ENCODE data around the gene CD177. TPM values are rescaled to one million over a fixed set of nuclear protein-coding genes. Genes with fewer than 3 reads are reported as not detected.

The CD177 gene
- total and polyA plus RNA-seq, 2 donors (not counting 3 experiments of a cell fraction or from before 2014, with no cell fraction given) = 0.18 TPM; not detected in 1

DNA sequence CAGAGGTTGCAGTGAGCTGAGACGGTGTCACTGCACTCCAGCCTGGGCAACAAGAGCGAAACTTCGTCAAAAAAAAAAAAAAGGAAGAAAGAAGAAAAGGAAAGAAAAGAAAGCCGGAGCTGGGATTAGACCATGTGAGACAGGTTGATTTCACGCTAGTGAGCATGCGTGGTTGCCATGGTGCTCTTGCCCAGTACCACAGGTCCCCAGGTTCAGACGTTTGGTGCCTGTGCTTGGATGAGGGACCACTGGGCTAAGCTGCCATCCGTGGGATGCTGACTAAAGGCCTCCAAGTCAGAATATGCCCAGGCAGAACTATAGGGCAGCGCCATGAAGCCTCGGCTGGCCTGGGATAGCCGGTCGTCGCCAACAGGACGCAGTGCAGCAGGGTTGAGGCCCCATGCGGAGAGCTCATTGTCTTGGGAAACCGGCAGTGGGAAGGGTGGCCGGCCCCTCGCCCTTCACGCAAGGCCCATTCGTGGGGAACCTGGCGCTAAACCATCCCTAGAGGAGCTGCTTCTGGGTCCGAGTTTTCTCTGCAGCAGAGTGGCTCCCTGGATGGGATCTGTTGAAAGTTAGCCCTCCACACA, 54.0 kb downstream of the CD177 start:
- POLR2A ChIA-PET = no interaction called here
- DNase-seq (ENCODE audit: low read depth, low spot score) (no peak), FAIRE-seq (no peak)
- no peak overlapping the region for H3K4me3 ChIP-seq (replicated peaks in 1 of 3; ENCODE audit: insufficient read depth in 1 of 3, low read depth in 1 of 3, low read length in 3 of 3)
- no peaks in the 10 kb centered on the region for H4K20me1 ChIP-seq (replicated peaks; ENCODE audit: control insufficient read depth, extremely low read depth, insufficient read depth, low read length)
- no peak overlapping the region for H3K27ac ChIP-seq (ENCODE audit: insufficient read depth, low read depth, low read length)
- TF ChIP-seq POLR2A (IDR thresholded peaks at IDR 0.05; ENCODE audit: low read depth, low read length) (no peak), GATA2 (IDR thresholded peaks at IDR 0.05; ENCODE audit: insufficient read depth, insufficient read length, low read depth, low read length) (no peak), EZH2 (IDR thresholded peaks at IDR 0.05; ENCODE audit: borderline replicate concordance, low read depth, low read length, severe bottlenecking) (no peak), POLR2AphosphoS5 (IDR thresholded peaks at IDR 0.05; ENCODE audit: insufficient read depth, low read depth, low read length) (no peak), JUN (IDR thresholded peaks at IDR 0.05; ENCODE audit: borderline replicate concordance, insufficient read depth, insufficient read length, low read depth) (no peak), MYC (IDR thresholded peaks at IDR 0.05; ENCODE audit: low read depth, low read length) (no peak), CTCF (IDR thresholded peaks at IDR 0.05; ENCODE audit: extremely low read depth in 1 of 2, insufficient read depth in 1 of 2, low read depth in 1 of 2, low read length in 2 of 2) (no peak), FOS (IDR thresholded peaks at IDR 0.05; ENCODE audit: borderline replicate concordance, insufficient read depth, low read length) (no peak)
- TF ChIP-seq, protein P1, sequence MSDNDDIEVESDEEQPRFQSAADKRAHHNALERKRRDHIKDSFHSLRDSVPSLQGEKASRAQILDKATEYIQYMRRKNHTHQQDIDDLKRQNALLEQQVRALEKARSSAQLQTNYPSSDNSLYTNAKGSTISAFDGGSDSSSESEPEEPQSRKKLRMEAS (IDR thresholded peaks at IDR 0.05; ENCODE audit: insufficient read depth, insufficient read length) = no peak
- no peaks in the 10 kb centered on the region for H3K27me3 ChIP-seq (ENCODE audit: control insufficient read depth in 2 of 2, insufficient read depth in 2 of 2, low read length in 2 of 2)
- no peaks in the 10 kb centered on the region for H3K79me2 ChIP-seq (ENCODE audit: control insufficient read depth, insufficient read depth, low read length)
- no peaks in the 10 kb centered on the region for H3K36me3 ChIP-seq (ENCODE audit: control insufficient read depth in 2 of 2, extremely low read depth in 1 of 2, insufficient read depth in 2 of 2, low read length in 2 of 2)
- no peak overlapping the region for H3K4me2 ChIP-seq (ENCODE audit: insufficient read depth, low read length)
- no TSS peak for BruUV-seq (replicated peaks)
- dilution Hi-C loops (cut with MboI; ENCODE audit: extremely low pct_ligation_motif_present, low sequenced_read_pairs) = no loop called here
- H3K9me1 ChIP-seq (replicated peaks; ENCODE audit: control insufficient read depth, extremely low read depth, insufficient read depth, low read length) = no peaks in the 10 kb centered on the region
- H3K9me3 ChIP-seq (replicated peaks; ENCODE audit: control insufficient read depth, insufficient read depth, low read length) = no peaks in the 10 kb centered on the region
- intact Hi-C loops (cut with micrococcal nuclease) = no loop called here
- CTCF ChIA-PET = interaction anchor here (0.7 kb wide), 1 partner anchor 66 kb away, joined by 3 read pairs; no protein-coding TSS in a partner anchor
- no peak overlapping the region for H2AFZ ChIP-seq (ENCODE audit: low read depth, low read length)
- no peaks in the 10 kb centered on the region for H3K4me1 ChIP-seq (ENCODE audit: control insufficient read depth, extremely low read depth, insufficient read depth, low read length)
- no peak overlapping the region for H3K9ac ChIP-seq (replicated peaks; ENCODE audit: extremely low read depth, insufficient read depth, low read length)
